Fibroblast of mammary gland (primary cell): ENCODE results near the gene SYNJ2.

Experiments used
- DNase-seq: peaks from one replicate; pipeline ENCODE4 v3.0.0-alpha.2; 2010; ENCODE audit warnings: low read depth
- H3K4me3 ChIP-seq: 2 replicates; pipeline ENCODE4 v1.5.1; 2011; ENCODE audit warnings: low read depth, mild to moderate bottlenecking, low read length, moderate library complexity; ENCODE audit not compliant: control insufficient read depth
- CTCF ChIP-seq: conservative IDR thresholded peaks from 2 replicates; pipeline ENCODE4 v1.5.1; 2011; ENCODE audit warnings: low read depth, low read length, inconsistent platforms; ENCODE audit not compliant: control insufficient read depth, insufficient read depth

Gene SYNJ2

GRCh38 chr6:157977176-157977804 is 4.4 kb upstream of the SYNJ2 start:
- no peak overlapping the region for H3K4me3 ChIP-seq
- TF ChIP-seq CTCF = no peak
- DNase-seq = no peak

- no peak overlapping the region for H3K4me3 ChIP-seq
These were observed 3.5 kb upstream of the SYNJ2 start for GRCh38 chr6:157978021-157978783.

GRCh38 chr6:157980288-157981131 is 1.2 kb upstream of the SYNJ2 start:
- H3K4me3 ChIP-seq = no peak overlapping the region
- DNase-seq = no peak
- TF ChIP-seq CTCF = no peak

More at GRCh38 chr6:157978021-157978783, 3.5 kb upstream of the SYNJ2 start:
- TF ChIP-seq CTCF = no peak
- DNase-seq = no peak

- H3K4me3 ChIP-seq = peak overlapping the region; percentile 64
- no peak for DNase-seq
- no peak for TF ChIP-seq CTCF
These were observed 600 bp upstream of the SYNJ2 start for GRCh38 chr6:157981132-157981394.

- peak; percentile 19 for DNase-seq
- peak overlapping the region; percentile 64 for H3K4me3 ChIP-seq
- TF ChIP-seq CTCF = no peak
These were observed 469 bp downstream of the SYNJ2 start for GRCh38 chr6:157982102-157982562.

- peak overlapping the region; percentile 64 for H3K4me3 ChIP-seq
- peak; percentile 48 for TF ChIP-seq CTCF
- peak; percentile 59 for DNase-seq
These were observed 1.1 kb downstream of the SYNJ2 start for GRCh38 chr6:157982563-157983405.
